HS-5 (cell line): ENCODE measurements around the gene VPS37C.
A peak's percentile ranks its signal among the peaks of the same experiment; 100 is the strongest.

ENCODE experiments used
- DNase-seq: peaks from one replicate; pipeline ENCODE4 v3.0.0-alpha.2; 2012; ENCODE audit warnings: low read depth

VPS37C gene

DNA sequence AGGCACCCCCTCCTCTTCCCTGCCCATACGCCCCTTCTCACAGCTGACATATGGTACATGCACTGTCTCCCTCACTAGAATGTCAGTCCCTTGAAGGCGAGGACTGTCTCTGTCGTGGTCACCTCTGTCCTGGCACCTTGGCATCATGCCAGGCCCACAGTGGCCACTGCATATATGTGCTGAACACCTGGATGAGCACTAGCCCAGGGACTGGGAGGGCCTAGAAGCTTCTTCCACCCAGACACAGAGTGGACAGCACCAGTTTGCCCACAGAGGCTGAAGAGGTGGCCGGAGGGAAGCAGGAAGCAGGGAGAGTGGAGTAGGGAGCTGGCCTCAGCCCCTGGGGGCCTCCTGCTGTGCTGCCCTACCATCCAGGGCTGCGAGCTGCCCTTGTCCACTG, 28.6 kb downstream of the VPS37C start:
- DNase-seq, result no peak

- DNase-seq, result no peak
Measured at GRCh38 chr11:61131998-61132555, 29.1 kb downstream of the VPS37C start.

GRCh38 chr11:61131586-61131985, 29.6 kb downstream of the VPS37C start:
- no peak for DNase-seq

GRCh38 chr11:61131186-61131585, 30.0 kb downstream of the VPS37C start:
- no peak for DNase-seq

DNA sequence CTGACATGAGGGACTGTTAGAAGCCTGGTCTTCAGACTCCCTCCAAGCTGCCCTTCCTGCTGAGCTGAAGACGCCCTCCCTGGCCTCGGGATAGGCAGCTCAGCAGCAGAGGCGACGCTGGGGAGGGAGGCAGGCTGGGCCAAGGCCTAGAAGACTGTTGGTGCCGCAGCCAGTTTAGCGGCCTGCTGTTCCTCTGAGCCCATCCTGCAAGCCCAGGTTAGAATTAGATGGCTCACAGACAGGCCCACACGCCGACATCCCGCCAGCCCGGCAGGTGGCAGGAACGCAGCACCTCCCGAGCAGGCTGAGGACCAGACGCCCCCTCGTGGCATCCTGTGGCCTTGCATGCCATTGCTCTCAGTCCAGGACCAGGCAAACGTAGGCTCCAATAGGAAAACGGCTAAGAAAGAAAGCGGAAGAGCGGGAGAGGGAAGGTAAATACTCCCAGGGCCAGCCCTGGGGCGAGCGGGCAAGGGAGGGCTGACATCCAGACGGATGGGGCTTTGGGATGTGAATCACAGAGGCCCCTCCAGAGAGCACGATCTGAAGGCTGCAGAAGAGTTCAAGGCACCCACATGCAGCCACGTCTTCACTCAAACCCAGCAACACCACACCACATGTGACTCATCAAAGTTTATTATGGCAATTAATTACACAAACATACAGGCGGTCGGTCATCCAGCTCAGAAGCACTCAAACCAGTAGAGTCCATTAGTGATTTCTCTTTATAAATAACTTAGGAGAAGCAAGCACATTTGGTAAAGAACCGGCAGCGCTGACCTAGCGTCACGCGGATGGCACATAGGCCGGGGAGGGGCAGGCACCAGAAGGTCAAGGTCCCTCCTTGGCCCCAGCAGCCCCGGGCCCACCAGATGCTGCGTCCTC, 31.3 kb downstream of the VPS37C start:
- DNase-seq, result peak; percentile 46

GRCh38 chr11:61128947-61129638, 32.1 kb downstream of the VPS37C start:
- no peak for DNase-seq

DNA sequence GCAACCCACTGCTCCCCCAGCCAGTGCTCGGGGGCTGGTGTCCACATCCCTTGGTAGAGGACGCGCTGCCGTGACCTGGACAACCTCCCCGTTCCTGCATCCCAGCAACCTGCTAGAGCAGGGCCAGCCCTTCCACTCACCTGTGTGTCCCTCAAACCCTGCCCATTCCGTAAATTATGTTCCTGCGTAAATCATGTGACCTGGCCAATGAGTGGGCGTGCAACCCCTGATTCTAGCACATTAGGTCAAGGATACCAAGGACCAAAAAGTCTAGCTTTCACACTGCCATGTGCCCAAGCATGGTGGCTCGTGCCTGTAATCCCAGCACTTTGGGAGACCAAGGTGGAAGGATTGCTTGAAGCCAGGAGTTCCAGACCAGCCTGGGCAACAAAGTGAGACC, 33.2 kb downstream of the VPS37C start:
- DNase-seq, result no peak

- DNase-seq, result no peak
Measured at GRCh38 chr11:61126256-61126655, 35.0 kb downstream of the VPS37C start.

GRCh38 chr11:61125310-61125684, 35.9 kb downstream of the VPS37C start:
- no peak for DNase-seq

DNA sequence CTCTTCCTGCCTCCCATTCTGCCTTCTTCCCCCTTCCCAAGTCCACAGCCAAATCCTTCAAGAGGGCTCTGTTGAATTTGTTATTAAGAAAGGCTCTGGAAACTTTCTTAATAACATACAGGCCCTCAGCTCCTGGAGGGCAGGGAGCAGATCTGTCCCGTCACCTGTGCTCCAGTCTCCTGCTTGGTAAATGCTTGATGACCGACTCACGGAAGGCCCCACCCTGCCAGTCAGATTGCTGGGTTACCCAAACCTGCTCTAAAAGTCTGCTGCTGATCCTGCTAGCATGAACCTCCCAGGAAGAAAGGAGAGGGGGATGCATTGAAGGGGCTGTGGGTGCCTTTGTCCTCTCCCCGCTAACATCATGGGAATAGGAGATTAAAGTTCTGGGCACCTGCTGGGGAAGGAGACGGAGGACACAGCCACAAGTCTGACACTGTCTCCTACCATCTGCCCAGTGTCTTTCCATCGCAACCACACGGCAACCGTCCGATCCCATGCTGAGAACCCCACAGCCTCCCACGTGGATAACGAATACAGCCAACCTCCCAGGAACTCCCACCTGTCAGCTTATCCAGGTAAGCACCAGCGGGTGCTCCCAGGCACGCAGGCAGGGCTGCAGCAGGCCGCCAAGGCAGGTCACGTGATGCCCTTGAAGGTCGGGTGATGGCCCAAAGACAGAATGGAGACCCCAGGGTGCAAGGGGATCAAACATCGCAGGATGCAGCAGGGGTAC, 36.5 kb downstream of the VPS37C start:
- no peak for DNase-seq

DNA sequence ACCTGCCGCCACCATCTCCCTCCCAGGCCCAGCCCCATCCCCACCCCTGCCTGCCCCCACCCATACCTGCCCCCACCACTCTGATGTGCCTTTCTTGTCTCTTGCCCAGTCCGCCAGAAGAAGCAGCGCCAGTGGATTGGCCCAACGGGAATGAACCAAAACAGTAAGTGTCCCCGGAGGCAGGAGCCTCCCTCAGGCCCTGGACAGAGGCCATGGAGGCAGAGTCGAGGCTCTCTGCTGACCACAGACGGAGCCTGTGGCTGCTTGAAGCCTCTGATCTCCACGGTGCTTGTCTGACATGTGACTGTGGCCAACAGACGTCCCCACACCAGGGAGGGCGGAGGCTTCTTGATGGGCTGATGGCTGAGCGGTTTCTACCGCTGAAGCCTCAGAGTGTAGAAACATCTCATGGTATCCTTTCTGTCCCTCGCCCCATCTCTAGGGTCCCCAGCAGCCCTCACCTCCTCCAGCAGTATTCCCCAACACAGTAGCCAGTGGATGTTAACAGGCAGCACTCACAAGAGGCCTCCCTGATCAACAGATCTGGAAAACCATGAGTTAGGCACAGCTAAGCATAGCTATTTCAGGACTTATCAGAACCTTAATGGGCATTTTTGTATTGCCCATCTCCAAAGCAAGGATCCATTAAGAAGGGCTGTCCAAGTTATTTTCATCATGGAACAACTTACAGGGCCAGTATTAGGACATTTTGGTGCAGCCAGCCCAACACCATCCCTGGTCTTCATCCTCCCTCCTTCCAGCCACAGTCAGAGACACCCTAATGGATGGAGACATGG, 37.3 kb downstream of the VPS37C start:
- no peak for DNase-seq

DNA sequence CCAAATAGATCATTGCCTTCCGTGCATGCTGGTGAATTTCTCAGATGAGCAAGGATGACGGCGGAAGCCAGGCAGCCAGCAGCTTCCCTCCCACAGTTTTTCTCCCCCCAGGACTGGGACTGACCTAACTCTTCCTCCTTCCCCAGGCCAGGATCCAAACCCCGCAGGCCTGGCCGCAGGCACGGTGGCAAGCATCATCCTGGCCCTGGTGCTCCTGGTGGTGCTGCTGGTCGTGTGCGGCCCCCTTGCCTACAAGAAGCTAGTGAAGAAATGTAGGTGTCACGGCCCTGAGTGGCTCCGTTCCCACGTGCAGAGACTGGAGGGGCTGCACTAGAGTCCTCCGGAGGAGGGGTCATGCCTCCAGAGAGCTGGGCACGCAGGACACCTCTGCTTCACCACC, 38.5 kb downstream of the VPS37C start:
- DNase-seq, result no peak

GRCh38 chr11:61121917-61122316, 39.3 kb downstream of the VPS37C start:
- DNase-seq, result no peak

DNA sequence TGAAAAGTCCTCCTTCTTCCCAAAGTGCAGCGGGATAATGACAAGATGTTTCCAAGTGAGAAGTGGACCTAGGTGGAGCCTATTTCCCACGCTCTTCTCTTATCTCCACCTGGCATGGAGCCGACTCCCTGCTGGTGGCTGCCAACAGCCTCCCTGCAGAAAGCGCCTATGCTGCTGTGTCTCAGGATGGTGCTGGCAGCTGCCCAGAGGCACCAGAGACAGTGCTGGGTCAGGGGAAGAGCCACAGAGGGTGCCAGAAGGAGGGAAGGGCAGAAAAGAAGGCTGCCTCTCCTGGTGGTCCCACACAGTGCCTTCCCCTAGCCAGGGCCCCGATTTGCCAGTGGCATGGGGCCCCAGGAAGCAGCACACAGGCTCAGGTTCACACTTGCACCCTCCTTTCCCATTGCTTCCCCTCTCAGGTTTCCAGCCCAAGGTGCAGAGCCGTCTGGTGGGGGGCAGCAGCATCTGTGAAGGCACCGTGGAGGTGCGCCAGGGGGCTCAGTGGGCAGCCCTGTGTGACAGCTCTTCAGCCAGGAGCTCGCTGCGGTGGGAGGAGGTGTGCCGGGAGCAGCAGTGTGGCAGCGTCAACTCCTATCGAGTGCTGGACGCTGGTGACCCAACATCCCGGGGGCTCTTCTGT, 39.9 kb downstream of the VPS37C start:
- no peak for DNase-seq

- no peak for DNase-seq
Measured at GRCh38 chr11:61120706-61121191, 40.5 kb downstream of the VPS37C start.

- no peak for DNase-seq
Measured at GRCh38 chr11:61120099-61120705, 41.0 kb downstream of the VPS37C start.

DNA sequence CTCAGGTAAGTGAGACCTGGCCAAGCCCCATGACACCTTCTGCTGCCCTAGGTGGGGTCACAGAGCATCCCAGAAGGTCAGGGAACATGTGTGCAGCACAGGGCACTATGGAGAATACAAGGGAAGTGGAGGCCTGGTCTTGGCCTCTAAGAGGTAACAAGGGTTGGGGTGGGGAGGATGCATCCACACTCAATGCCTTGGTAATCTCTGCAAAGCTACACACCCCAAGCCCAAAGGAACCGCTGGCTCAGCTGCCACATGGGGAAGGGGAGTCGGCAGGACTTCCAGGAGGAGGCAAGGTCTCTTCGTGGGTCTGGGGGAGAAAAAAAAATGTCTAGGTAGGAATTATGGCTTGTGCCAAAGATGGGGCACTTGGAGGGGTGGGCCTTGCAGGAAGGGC, 41.7 kb downstream of the VPS37C start:
- no peak for DNase-seq

DNA sequence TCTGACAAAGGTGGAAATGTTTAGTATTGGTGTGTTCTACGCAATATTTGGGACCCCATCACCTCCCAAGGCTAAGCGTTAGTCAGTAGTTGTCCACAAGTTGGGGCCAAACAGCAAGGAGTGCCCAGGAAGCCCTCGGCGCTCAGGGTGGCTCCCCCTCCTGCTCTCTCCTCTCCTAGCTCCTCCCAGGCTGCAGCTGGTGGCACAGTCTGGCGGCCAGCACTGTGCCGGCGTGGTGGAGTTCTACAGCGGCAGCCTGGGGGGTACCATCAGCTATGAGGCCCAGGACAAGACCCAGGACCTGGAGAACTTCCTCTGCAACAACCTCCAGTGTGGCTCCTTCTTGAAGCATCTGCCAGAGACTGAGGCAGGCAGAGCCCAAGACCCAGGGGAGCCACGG, 42.2 kb downstream of the VPS37C start:
- no peak for DNase-seq

DNA sequence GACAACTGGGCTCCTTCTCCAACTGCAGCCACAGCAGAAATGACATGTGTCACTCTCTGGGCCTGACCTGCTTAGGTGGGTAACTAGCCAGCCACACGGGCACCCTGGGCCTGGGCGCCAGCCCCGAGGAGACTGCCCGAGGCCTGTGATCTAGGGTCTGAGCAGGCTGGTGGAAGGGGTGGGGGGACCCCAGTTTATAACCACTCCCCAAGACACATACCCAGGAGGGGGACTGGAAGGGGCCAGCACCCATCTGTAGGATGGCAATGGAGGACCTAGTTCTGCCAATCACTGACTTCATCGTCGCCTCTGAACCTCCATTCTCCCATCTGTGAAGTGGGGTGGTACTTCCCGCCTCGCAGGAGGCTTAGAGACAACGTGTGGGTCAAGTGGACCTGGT, 42.8 kb downstream of the VPS37C start:
- DNase-seq, result no peak

GRCh38 chr11:61118004-61118403, 43.2 kb downstream of the VPS37C start:
- DNase-seq, result no peak

DNA sequence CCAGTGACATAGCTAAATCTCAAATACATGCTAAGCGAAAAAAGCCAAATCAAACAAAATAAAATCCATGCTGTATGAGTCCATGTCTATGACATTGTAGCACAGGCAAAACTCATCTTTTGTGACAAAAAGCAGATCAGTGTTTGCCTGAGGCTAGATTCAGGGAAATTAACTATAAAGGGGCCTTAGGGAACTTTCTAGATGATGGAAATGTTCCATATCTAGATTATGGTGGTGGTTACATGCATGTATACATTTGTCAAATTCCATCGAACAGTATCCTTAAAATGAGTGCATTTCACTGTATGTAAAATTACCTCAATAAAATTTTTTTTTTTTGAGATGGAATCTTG, 44.1 kb downstream of the VPS37C start:
- no peak for DNase-seq
